ENCODE measurements around the gene PTPRA. TPM values are rescaled to one million over a fixed set of nuclear protein-coding genes. Genes with fewer than 3 reads are reported as not detected.

PTPRA gene
- total and polyA plus RNA-seq, 8 donors: 6.8 to 29.1 (median 18.2) TPM

DNA sequence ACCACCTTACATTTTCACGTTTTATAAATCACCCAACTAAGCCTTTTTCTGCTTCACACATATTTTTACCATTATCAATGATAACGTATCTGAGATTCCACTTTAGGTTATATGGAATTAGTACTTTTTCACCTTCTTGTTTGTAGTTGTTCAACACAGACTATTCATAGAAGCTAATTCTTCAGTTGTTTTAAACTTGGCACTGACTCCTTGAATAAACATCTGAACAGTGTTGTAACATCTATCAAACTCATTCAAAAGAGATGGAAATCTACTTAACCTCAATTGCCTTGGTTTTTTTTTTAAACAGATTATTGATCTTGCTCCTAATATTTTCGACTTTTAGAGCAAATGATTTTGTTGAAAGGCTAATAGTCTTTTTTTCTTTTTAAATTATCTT lies 34.2 kb downstream of the PTPRA start:
- intact Hi-C loops (cut with DNase I): no loop called here
- DNase-seq (no peak), FAIRE-seq (no peak), ATAC-seq (peak in 1 of 4 donors; percentile 64)
- H3K4me3 ChIP-seq: no peak overlapping the region
- 25 to 28% methylated on average over 3 of the region's 3 CpGs for WGBS, 2 donors
- no peaks in the 10 kb centered on the region for H3K36me3 ChIP-seq
- H3K9me3 ChIP-seq: no peaks in the 10 kb centered on the region
- no peaks in the 10 kb centered on the region for H3K27me3 ChIP-seq
- TF ChIP-seq, protein P1, sequence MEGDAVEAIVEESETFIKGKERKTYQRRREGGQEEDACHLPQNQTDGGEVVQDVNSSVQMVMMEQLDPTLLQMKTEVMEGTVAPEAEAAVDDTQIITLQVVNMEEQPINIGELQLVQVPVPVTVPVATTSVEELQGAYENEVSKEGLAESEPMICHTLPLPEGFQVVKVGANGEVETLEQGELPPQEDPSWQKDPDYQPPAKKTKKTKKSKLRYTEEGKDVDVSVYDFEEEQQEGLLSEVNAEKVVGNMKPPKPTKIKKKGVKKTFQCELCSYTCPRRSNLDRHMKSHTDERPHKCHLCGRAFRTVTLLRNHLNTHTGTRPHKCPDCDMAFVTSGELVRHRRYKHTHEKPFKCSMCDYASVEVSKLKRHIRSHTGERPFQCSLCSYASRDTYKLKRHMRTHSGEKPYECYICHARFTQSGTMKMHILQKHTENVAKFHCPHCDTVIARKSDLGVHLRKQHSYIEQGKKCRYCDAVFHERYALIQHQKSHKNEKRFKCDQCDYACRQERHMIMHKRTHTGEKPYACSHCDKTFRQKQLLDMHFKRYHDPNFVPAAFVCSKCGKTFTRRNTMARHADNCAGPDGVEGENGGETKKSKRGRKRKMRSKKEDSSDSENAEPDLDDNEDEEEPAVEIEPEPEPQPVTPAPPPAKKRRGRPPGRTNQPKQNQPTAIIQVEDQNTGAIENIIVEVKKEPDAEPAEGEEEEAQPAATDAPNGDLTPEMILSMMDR (IDR thresholded peaks at IDR 0.05): no peak
- H3K4me1 ChIP-seq: peaks cover 0 to 15% (median 8%) of the 10 kb centered on the region in 3 donors
- H3K27ac ChIP-seq: no peak overlapping the region

- WGBS, 2 donors: 94 to 98% methylated on average over 2 of the region's 2 CpGs
- intact Hi-C loops (cut with DNase I): loop anchor here in 1 of 3 donors (10.0 kb wide), 1 partner anchor 55 kb away; no protein-coding TSS in a partner anchor
- DNase-seq (no peak), ATAC-seq (no peak), FAIRE-seq (no peak)
- H3K4me3 ChIP-seq: no peak overlapping the region
- no peaks in the 10 kb centered on the region for H3K36me3 ChIP-seq
- H3K4me1 ChIP-seq: peaks cover 0 to 15% (median 12%) of the 10 kb centered on the region in 3 donors
- H3K9me3 ChIP-seq: no peaks in the 10 kb centered on the region
- TF ChIP-seq, protein P1 (IDR thresholded peaks at IDR 0.05): no peak
- H3K27ac ChIP-seq: no peak overlapping the region
- no peaks in the 10 kb centered on the region for H3K27me3 ChIP-seq
These were observed 36.7 kb downstream of the PTPRA start for GRCh38 chr20:2909953-2910352.

- Histone ChIP-seq H3K4me3 (no peak overlapping the region), H3K4me1 (peaks cover 0 to 15% (median 12%) of the 10 kb centered on the region in 3 donors), H3K27me3 (no peaks in the 10 kb centered on the region), H3K36me3 (no peaks in the 10 kb centered on the region), H3K9me3 (no peaks in the 10 kb centered on the region), H3K27ac (no peak overlapping the region)
- intact Hi-C loops (cut with DNase I): loop anchor here in 1 of 3 donors (10.0 kb wide), 1 partner anchor 54 kb away; no protein-coding TSS in a partner anchor
- no peak for ATAC-seq
- TF ChIP-seq, protein P1 (IDR thresholded peaks at IDR 0.05): no peak
- FAIRE-seq: no peak
- no peak for DNase-seq
These were observed 37.9 kb downstream of the PTPRA start for GRCh38 chr20:2911200-2911599.

DNA sequence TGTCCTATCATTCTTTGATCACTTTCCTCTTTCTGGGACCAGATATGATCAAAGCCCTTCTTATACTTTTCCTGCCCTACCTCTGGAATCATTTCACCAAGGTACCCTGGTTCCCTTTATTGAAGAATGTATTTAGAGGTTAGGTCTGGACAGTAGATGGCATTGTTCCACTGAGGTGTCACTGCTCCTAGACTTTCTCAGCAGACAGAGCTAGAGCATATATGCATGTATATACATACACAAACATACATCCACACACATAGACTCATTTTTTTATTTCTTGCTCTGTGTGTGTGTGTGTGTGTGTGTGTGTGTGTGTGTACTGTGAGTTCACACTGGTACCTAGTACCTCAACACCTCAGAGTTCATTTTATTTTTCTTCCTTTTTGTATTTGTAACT lies 40.9 kb downstream of the PTPRA start:
- Histone ChIP-seq H3K36me3 (no peaks in the 10 kb centered on the region), H3K4me3 (no peak overlapping the region), H3K27ac (no peak overlapping the region), H3K9me3 (no peaks in the 10 kb centered on the region), H3K27me3 (no peaks in the 10 kb centered on the region), H3K4me1 (peaks cover 4 to 13% (median 7%) of the 10 kb centered on the region in 3 donors)
- no peak for FAIRE-seq
- TF ChIP-seq, protein P1 (IDR thresholded peaks at IDR 0.05): no peak
- intact Hi-C loops (cut with DNase I): loop anchor here in 1 of 3 donors (10.0 kb wide), 1 partner anchor 51 kb away; no protein-coding TSS in a partner anchor
- ATAC-seq: peak in 3 of 4 donors; percentile 45 to 72 (median 53)
- no peak for DNase-seq

DNA sequence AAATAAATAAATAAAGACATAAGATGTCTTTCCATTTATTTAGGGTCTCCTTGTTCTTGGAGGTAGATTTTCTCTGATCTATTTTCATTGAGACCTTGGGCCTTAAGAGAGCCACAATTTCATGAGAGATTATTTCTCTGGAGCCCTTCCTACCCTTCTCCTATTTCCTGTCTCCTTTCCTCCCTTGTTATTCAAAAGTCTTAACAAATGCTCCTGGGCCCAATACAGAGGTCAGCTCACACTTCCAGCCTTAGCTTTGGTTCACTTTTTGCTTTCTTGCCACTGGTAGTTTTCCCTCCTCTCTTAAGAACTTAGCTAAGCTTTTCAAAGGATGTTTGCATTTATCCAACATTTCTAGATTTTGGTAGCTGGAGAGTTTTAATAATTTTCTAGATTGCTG lies 44.0 kb downstream of the PTPRA start:
- FAIRE-seq (no peak), DNase-seq (no peak), ATAC-seq (no peak)
- H3K36me3 ChIP-seq: no peaks in the 10 kb centered on the region
- intact Hi-C loops (cut with DNase I): loop anchor here in 1 of 3 donors (10.0 kb wide), 1 partner anchor 48 kb away; no protein-coding TSS in a partner anchor
- H3K4me3 ChIP-seq: no peak overlapping the region
- TF ChIP-seq, protein P1 (IDR thresholded peaks at IDR 0.05): no peak
- H3K27ac ChIP-seq: no peak overlapping the region
- no peaks in the 10 kb centered on the region for H3K9me3 ChIP-seq
- H3K4me1 ChIP-seq: peaks cover 12 to 24% (median 16%) of the 10 kb centered on the region in 3 donors
- H3K27me3 ChIP-seq: no peaks in the 10 kb centered on the region

Data from pancreas (tissue), 10 donors.